GM19438 (cell line): ENCODE results near the gene ING3.
"Not testable (repeated sequence)": the region's sequence is repeated elsewhere in the genome, so short reads cannot be mapped to it uniquely, and the experiment has no call there.

Source experiments
- ATAC-seq: cut with Tn5 transposase; IDR thresholded peaks from one replicate; pipeline ENCODE4 v1.9.1; 2021; ENCODE audit warnings: low read depth; ENCODE audit not compliant: unreplicated experiment

Gene ING3

DNA sequence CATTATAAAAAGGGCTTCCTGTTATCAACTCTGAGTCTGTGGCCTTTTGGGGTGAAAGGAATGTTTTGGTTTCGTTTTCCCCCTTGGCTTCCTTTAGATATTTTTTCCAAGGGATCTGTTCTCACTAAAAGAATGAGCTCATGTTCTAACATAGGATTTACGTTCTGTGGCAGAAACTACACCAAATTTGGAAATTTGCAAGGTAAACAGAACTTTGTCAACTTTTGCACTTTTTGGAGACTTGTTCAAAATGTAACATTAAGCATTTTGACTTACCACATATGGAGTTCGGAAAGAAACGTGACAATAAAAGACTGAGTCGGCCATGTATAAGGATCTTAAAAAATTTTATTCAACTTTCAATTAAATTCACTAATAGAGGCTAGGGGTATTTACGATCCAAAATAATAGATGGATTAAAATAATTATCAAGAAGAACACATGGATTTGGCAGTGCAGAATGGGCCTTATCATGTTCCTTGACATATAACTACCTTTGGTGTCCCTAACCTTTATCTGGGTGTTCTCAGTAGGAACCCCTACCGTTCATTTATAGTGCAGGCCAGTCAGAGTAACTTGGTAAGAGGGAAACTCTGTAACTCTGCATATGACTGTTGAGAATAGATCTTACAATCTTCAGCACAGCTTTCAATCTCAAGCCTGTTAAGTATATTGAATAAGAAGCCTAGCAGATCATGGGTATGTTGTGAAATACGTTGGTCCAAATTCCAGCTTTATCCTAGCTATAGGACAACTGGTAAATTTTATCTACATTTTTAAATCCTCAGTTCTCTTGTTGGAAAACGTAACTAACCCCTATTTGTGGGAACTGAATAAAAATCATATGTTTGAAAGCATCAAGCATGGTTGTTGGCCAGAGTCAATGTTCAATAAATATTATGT lies 49.8 kb downstream of the ING3 start:
- no peak for ATAC-seq

GRCh38 chr7:121001234-121001906 lies 50.8 kb downstream of the ING3 start:
- no peak for ATAC-seq

DNA sequence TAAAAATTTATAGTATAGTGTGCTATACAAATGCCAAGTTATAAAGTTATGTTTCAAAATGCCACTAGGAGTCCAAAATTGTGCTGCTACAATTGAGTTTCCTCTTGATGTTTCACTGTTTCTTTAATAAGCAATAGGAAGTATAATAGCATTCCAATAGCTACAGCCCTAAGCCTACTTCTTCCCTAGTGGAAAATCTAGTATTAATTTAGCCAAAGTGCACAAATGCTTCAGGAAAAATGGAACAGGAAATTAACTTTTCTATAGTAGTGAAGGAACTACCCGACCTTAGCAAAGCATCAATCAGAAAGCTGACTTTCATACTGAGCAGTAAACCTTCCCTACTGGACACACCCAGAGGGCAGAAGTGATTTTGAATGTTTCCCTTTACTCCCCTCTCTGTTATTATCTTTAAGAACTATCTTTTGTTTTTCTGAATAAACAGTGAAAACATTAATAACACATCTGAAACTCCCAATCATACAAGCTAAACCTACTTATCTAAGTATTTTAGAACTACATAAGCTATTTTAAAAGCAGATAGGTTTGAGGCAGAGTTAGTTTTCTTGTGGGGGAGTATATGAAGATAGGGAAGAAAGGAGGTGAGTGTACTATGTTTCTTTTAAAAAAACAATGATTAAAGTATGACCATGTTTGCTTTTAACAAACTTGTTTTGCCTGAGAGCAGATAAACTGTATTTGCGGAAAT lies 51.6 kb downstream of the ING3 start:
- ATAC-seq = no peak

GRCh38 chr7:121002757-121003200 lies 52.2 kb downstream of the ING3 start:
- ATAC-seq = no peak

GRCh38 chr7:121003986-121004685 lies 53.6 kb downstream of the ING3 start:
- ATAC-seq = no peak

DNA sequence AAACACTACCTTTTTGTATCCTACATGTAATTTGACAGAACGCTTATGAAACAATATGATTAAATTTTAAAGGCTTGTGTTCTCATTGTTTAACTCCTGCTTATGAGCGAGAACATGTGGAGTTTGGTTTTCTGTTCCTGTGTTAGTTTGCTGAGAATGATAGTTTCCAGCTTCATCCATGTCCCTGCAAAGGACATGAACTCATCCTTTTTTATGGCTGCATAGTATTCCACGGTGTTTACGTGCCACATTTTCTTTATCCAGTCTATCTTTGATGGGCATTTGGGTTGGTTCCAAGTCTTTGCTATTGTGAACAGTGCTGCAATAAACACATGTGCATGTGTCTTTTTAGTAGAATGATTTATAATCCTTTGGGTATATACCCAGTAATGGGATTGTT lies 54.5 kb downstream of the ING3 start:
- ATAC-seq = not testable (repeated sequence)

DNA sequence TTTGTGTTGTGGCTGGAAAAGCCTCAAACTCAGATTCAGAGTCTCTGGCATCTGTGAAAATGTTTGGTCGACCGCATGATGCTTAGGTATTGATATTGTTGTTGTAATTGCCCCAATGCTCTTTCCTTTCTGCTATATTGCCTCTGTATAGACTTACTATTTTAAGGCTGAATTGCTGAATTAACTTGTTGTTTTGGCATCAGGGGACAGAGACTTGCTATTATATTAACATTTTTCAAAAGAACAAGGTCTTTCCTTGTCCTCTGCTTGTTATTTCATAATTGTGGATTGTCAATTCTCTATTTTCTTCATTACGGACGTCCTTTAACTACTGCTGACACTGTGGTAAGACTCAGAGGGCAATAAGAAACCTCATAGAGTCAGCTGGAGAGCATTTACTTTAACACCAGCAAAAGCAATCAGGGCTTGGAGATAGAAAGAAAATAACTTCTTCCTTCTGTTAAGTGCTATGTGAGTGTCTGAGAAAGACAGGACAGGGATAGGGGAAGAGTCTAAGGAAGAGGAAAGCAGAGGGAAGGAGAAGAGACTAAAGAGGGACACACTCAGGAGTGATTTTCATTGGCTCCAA lies 55.5 kb downstream of the ING3 start:
- ATAC-seq = no peak

GRCh38 chr7:121006711-121007315 lies 56.2 kb downstream of the ING3 start:
- ATAC-seq = no peak

DNA sequence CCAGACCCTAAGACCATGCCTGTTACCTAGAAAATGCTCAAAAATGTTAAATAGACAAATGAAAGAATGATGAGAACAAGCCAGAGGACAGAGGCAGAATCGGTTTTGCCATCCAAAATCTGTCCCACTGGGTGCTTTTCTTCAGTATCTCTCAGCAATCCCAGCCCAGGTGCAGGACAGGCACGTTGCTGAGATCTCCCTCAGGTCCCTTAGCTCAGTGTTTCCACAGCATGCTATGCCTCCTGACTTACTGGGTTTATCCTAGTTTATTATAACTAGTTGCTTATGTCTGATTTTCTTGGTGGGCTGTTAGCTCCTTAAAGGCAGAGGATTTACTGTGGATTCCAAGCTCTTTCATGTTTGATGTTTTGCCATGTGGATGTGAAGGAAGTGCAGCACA lies 58.2 kb downstream of the ING3 start:
- ATAC-seq = no peak

- ATAC-seq = no peak
Observed at GRCh38 chr7:121011401-121011800, 60.8 kb downstream of the ING3 start.

DNA sequence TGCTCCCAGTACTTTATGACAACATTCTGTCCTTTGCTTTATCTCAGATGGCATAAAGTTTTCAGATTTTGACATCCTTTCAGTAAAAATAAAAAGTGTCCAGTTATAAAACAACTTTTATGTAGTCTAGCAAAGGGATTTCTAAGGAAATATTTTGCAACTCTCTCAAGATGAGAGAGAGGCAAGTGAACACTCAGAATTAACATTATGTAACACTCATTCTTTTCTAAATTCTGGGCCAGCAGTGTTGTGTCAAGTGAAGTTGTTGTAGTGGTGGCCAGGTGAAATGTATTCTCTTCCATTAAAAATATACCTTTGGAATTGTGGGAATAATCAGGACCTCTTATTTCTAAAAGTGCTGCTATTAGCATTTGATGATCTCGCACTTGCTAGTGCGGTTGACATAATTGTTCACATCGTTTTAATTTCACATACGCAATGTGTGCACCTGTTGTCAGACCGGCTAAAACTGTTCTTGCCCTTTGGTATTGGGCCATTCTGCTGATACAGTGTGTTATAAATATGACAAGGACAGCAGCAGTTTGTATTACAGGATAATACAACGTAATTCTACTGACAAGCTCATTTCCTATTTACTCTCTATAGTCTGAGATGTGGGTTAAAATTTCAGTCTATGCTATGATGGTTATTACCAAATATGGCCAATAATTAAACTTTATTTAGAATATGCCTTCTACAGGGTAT lies 61.7 kb downstream of the ING3 start:
- no peak for ATAC-seq

DNA sequence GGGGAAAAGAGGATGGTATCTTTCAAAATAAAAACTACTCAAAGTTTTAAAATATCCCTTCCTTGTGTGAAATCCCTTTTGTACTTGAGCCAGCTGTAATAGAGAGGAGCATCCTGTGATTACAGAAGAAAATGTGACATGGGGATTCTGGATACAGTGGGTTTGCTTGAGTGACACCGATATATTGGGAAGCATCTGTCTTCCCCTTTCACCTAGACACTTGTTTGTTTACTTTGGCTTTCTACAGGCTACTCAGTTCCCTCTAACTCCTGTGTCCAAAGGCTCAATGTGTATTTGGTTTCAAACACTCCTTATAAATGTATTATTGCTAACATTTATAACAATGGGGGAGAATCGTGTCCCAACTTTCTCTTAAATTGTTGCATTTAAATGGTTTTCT lies 62.3 kb downstream of the ING3 start:
- no peak for ATAC-seq

- no peak for ATAC-seq
Observed at GRCh38 chr7:121015560-121015959, 65.0 kb downstream of the ING3 start.

DNA sequence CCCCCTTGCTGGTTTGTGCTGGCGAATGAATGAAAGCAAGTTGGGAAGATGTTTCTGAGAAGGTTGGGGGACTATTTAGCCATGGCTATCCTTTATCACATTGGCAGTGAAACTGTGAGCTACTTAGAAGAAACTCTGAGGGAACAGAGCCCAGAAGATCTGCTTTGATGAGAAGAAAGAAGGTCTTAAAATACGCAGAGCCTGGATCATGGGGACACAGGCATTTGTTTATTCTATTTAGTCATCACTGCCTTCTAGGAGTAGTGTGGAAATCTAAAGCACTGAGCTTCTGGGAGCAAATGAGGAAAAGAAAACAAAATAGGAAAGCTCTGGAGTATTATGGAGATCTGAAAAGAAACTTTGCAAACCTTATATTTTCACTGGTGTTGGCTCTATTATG lies 66.4 kb downstream of the ING3 start:
- no peak for ATAC-seq

- no peak for ATAC-seq
Observed at GRCh38 chr7:121017586-121017985, 67.0 kb downstream of the ING3 start.

DNA sequence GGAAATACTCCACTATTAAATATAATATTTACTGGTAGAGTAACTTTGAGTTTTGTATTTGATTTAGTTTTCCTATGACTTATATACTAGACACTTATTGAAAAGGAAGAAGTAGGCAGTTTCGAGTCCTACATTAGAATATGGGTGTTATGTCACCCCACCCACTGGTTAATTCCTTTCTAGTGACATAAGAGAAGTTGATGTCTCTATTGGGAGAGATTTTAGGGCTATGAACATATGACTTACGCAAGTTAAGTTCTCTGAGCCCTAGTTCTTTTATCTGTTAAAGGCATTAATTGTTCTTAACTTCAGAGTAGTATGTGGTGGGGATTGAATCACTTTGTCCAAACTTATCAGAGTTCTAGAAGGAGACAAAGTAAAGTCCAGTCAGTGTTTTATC lies 68.4 kb downstream of the ING3 start:
- ATAC-seq = no peak

DNA sequence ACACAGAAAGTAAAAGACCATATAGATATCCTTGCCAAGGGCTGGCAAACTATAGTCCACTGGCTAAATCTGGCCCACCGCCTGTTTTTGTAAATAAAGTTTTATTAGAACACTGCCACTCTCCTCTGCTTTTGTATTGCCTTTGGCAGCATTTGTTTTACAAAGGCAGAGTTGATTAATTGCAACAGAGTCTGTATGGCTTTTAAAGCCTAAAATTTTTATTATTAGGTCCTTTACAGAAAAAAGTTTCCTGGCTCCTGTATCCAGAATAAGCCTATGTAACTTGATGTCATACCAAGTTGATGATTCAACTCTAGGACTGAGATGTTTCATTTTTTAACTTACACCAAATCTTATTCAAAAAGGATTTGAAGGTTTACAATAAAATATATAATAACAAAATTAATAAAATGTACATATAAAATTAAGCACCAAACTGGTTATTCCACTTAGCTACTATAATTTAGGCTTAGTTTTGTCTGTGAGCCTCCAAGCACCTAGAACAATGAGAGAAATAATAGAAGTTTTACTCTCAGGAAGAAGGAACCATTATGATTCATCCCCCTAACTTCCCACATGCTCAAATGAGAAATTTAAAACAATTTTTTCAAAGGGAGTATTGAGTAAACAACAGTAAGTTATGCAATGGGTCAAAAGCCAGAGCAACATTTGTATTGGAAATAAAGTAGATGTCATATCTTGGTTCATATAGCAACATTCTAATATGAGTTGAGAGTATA lies 69.8 kb downstream of the ING3 start:
- no peak for ATAC-seq
